IPS-NIHi7 (cell line): Measurements from ENCODE around the gene BCR.
A peak's percentile ranks its signal among the peaks of the same experiment; 100 is the strongest.
"Not testable (repeated sequence)": the region's sequence is repeated elsewhere in the genome, so short reads cannot be mapped to it uniquely, and the experiment has no call there.

ENCODE experiments used
- DNase-seq: peaks from one replicate; pipeline ENCODE4 v3.0.0; 2012; ENCODE audit warnings: mixed read lengths; ENCODE audit errors: extremely low spot score

The BCR gene

DNA sequence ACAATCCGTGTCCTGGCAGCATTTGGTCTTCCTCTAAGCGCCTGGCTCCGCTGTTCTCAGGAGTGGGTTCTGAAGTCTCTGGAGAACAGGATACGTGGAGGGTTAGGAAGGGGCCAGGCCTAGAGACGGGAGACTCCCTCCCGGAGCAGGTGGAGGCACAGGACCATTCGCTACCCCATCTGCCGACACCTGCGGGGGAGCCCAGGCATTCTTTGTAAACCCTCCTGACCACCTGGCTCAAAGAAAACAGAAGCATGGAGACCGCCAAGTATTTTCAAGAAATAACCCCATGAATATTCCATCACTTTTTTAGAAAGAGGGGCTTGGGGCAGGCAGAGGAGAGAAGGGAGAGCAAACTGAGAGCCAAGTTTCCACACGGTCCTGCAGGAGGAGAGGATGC lies 136.3 kb downstream of the BCR start:
- peak; percentile 2 for DNase-seq

- DNase-seq = not testable (repeated sequence)
Measured at GRCh38 chr22:23318316-23318715, 138.0 kb downstream of the BCR start.

DNA sequence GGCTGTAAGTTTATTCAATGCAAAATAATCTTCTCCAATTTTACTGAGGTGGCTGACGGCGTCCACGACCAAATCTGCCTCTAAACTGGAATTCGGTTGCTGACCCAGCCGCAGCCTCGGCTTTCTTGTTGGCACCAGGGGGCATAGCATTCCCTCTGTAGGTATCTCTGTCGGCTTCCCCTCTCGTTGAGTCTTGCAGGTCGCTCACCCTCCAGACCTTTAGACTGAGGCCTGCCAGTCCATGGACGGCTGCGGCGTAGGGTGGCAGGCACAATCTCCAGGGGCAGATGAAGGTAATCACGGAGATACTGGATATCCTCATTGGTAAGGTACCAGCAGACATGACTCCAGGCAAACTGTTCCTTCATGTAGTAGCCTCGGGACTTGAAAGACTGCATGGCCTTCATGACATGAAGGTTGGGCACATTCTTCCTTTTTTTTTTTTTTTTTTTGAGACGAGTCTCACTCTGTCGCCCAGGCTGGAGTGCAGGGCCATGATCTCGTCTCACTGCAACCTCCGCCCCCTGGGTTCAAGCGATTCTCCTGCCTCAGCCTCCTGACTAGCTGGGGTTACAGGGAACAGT lies 142.3 kb downstream of the BCR start:
- DNase-seq = not testable (repeated sequence)

- DNase-seq = not testable (repeated sequence)
Measured at GRCh38 chr22:23323960-23324688, 143.8 kb downstream of the BCR start.

GRCh38 chr22:23325183-23325582 lies 144.9 kb downstream of the BCR start:
- no peak for DNase-seq

DNA sequence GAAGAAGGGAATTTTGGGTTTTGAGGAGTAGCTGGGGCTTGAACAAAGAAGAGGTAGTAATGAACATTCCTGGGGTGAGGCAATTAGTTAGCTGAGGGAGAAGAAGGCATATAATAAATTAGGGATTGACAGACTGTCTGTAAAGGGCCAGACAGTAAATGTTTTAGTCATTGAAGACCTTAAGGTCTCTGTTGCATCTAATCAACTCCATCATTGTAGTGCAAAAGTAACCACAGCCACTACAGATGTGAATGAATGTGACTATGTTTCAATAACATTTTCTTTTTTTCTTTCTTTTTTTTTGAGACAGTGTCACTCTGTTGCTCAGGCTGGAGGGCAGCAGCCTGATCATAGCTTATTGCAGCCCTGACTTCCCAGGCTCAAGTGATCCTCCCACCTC lies 153.5 kb downstream of the BCR start:
- not testable (repeated sequence) for DNase-seq

DNA sequence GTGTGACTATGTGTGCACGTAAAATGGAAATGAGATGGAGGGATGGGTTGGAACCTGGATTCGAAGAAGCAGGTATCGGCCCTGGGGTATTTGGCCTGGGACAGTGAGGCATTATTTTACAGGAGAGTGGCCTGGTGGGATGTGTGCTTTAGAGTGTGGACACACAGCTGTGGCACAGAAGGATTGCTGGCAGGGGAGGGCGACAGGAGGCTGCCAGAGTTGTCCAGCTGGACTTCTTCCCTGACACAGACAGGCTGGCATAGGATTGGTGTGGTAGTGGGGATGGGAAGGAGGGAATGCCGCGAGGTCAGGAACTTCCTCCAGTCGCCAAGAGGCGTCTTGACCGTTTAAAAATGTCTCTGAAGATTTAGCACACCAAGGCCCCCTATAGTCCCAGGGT lies 157.4 kb downstream of the BCR start:
- not testable (repeated sequence) for DNase-seq

DNA sequence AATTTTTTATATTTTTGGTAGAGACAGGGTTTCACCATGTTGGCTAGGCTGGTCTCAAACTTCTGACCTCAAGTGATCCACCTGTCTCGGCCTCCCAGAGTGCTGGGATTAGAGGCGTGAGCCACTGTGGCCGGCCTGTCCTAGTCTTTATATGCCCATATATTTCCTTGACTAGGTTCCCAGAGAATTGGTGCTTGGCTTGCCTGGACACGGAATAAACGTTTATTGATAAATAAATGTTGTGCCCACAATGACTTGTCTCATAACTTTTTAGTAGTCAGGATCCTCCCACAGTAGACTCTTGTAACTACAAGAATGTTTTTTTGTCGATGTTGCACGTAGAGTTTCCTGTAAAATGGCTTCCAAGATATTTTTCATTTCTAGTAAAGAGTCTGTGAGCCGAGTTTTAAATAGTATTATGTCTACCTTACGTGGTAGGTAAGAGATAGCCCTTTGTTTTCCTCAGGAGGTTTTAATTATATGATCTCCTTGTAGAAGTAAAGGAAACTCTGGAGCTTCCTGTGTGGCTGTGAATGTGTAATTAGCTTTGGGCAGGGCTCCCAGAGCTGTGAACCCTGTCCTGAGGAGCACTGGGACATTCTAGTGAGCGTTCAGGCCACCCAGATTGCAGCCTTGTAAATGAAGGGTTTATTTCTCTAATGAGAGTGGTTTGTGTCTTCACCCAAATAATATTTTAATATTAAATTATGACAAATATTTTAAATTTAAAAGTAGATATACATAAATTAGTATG lies 161.8 kb downstream of the BCR start:
- DNase-seq = not testable (repeated sequence)

- DNase-seq = no peak
Measured at GRCh38 chr22:23351321-23351720, 171.0 kb downstream of the BCR start.

DNA sequence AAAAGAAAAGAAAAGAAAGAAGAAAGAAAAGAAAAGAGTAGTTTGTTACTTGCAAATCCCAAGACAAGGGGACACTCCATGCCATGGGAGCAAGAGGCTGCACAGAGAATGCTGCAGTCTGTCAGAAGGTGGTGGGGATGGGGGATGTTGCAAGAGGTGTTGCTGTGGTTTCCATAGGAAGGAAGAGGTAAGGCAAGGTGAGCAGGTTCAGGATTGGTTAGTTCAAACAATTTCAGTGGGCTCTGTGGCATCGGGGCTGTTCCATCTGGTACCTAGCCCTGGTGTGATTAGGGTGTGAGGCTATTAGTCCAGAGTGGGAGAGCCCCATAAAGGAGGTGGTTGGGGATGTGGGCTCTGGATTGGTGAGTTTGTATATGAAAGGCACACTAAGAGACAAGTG lies 172.7 kb downstream of the BCR start:
- DNase-seq = peak; percentile 1

- DNase-seq = peak; percentile 0
Measured at GRCh38 chr22:23353696-23354095, 173.4 kb downstream of the BCR start.

DNA sequence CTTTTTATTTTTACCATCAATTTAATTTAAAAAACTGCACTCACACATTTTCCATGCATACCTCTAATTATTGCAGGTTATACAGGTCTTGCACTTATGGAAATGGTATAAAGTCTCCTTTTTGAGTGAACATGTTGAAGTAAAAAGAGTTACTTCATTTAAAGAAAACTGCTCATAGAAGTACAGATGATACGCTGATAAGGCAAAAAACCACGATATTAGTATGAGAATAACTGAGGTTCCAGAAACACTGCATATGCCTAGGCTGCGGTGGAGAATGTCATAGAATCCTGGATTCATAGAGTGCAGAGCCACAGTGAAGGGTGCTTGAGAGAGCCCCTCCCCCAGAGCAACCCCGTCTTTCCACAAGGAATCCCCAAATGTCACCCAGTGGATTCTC lies 175.8 kb downstream of the BCR start:
- no peak for DNase-seq

- DNase-seq = no peak
Measured at GRCh38 chr22:23357053-23357452, 176.7 kb downstream of the BCR start.

DNA sequence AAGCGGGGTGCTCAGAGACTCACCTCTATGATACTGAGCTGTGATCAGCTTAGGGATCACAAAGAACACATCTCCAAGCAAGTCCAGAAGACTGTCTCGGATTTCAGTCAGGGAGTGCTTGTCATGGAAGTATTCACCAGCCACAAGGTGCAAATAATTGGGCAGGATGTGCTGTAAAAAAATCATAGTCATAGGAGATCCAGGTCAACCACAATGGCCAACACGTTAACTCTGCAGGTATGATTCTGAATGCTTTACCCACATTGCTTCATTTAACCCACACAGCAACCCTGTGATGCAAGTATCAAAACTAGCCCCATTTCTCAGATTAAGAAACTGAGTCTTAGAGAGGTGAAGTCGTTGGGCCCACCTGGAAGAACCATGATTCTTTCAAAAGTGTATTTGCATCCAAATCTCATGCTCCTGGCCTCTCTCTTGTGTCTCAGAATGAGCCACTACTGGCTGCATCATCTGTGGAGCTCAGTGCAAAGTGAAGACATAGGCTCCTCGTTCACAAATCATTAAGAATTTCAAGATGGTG lies 179.3 kb downstream of the BCR start:
- DNase-seq = no peak

DNA sequence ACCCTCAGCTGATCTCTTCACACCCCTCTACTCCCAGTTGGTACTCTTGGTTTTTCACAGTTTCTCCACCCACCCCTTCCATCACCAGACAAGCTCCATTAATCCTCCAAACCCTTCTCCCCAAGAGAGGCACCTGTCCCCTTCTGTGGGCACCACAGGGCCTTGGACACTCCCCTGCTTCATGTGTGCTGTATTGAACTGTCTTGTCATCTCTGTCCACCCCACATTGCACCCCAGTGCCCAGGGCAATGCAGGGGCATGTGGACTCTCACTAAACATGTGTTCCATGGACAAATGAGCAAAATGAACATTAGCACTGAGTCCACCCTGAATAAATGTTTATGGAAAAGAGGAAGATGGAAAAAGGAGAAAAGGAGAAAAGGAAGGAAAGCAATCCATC lies 181.4 kb downstream of the BCR start:
- DNase-seq = no peak

DNA sequence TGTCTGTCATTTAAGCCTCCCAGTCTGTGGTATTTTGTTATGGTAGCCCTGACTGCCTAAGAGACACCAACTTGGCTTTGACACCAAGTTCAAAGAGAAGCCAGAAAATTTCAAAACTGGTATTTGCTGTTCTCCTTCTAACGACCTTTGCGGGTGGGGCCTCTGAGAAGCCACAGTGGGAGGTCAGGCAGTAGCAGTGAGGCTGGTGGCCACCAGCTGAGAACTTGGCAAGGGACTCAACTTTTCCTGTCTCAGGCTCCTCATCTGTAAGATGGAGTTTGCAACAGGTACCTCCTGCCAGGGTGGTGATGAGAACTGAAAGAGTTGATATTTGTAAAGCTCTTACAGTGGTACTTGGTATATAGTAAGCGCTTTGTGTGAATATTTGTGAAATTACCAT lies 183.4 kb downstream of the BCR start:
- no peak for DNase-seq

- DNase-seq = no peak
Measured at GRCh38 chr22:23364389-23364788, 184.1 kb downstream of the BCR start.

GRCh38 chr22:23365524-23365923 lies 185.2 kb downstream of the BCR start:
- DNase-seq = no peak

GRCh38 chr22:23365961-23366360 lies 185.7 kb downstream of the BCR start:
- no peak for DNase-seq

DNA sequence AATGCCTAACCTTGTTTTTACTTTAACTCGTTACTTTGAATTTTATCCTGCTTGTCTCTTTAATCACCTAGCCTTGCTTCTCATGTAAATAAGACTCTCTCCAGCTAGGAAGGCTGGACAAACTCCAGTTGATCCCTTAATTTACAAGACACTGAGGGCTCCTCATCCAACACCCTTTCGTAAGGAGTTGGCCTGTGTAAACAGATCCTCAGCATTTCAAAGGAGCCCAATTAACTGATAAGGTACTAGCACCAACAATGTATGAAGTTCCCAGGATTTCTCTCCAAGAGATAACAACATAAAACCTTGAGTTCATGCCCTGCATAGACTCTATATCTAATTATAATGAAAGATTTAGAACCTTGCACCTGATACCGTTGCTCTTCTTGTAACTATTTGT lies 186.9 kb downstream of the BCR start:
- not testable (repeated sequence) for DNase-seq
